GM19468 (cell line): Measurements from ENCODE around the gene MVD.
A peak's percentile ranks its signal among the peaks of the same experiment; 100 is the strongest.
"Not testable (repeated sequence)": the region's sequence is repeated elsewhere in the genome, so short reads cannot be mapped to it uniquely, and the experiment has no call there.

Experiments used
- ATAC-seq: cut with Tn5 transposase; IDR thresholded peaks from one replicate; pipeline ENCODE4 v1.9.1; 2021; ENCODE audit warnings: mild to moderate bottlenecking, moderate library complexity, moderate number of reproducible peaks; ENCODE audit not compliant: unreplicated experiment; ENCODE audit errors: extremely low read depth

MVD gene

DNA sequence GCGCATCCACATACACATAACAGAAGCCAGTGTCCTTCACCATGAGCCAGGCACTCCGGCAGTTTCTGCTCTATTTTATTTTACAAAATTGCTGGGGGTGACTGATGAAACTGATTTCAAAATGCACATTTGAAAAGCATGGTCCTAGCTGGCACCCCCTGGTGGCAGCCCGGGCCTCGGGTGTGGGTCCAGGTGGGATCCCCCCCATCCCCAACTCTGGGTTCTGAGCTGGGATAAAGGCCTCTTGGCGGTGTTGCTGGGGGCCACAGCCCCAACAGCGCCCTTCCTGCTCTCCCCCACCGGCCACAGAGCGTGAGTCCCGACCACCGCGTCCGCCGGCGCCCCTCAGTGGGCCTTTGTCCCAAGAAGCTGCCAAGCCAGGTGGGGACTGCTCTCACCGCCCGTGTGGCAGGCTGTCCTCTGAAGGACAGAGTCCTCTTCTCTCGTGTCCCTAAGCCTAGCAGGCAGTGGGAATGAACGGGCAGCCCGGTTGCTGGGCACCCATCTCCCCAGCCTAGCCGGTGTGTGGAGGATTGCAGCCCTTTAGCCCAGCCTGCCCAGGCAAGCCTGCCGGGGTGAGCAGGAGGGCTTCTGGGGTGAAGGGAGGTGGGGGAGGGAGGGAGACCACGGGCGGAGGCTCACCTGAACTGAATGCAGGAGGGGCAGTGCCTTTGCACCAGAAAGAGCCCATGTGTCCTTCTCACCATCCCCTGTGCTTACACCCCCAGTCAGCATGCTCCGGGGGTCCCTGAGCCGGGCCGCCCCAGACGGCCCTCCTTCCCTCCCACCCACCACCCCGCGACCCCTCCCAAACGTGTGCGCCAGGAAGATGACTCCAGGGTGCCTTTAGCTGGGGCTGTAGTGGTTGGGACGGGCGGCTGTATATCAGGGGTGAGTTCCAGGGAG lies 22.5 kb upstream of the MVD start:
- no peak for ATAC-seq

DNA sequence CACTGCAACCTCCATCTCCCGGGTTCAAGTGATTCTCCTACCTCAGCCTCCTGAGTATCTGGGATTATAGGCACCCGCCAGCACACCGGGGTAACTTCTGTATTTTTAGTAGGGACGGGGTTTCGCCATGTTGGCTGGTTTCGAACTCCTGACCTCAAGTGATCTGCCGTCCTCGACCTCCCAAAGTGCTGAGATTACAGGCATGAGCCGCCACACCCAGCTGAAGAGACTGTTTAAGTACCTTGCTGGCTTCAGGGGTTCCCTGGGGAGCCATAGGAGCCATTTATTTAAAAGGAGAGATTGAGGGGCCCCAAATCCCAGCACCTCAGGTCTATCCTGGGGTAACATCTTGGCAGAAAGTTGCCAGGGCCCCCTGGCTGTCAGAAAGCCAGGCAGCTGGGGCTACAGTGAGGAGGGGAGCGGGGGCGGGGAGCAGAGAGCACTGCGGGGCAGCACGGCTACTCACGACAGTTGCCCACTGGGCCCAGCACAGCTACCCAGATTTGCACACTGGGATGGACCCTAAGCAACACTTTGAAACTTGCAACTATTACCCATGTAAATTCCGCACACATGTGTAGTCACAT lies 21.8 kb upstream of the MVD start:
- no peak for ATAC-seq

DNA sequence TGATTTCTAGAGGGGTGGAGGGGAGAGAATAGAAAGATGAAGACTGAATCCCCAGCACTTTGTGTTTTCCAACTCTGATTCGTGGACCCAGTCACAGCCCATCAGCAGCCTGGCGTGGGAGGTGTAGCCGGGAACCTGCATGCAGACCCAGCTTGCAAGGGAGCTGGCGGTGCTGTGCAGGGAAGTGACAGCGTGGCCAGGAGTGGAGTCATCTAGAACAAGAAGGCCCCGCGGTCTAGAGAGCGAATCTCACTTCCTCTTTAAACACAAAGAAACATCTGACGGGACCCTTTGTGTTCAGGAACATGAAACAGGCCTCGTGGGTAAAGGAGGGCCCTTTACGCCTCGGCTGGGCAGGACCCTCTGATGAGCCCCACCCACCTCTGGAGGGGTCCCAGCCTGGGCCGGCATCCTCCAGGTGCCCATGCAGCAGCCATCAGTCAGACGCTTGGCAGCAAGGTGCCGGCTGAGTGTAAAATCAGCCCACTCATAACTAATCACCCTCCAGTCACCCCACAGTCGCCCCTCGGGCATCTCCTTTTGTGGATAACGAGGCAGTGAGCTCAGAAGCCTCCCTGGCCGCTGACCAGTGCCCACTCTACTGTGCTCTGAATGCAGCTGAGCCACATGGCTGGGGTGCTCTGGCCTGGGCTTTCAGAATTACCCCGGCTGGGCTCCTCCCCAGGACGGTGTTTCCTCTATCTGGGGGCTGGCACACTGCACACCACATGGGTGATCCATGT lies 19.0 kb upstream of the MVD start:
- peak; percentile 44 for ATAC-seq

DNA sequence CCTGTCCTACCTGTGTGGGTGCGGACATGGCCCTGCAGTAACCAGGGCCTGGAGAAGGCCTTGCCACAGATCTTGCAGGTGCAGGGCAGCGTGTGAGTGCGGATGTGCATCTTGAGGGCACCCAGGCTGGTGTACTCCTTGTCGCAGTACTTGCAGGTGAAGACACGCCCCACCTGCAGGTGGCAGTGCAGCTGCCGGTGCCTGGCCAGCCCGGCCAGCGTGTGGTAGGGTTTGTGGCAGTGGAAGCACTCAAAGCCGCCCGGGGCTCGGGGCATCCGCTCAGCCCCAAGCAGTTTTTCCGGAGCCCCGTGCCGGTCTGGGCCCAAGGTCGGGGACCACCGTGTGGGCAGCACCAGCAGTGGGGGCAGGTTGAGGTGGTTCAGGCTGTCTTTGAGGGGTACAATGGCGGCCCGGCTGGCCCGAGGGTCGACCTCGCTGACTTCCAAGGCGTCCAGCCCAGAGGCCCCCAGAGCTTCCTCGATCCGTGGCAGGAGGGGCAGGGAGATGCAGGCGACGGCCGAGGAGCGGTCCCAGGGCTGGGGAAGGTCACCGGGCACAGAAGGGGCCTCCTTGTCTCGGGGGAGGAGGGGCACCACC lies 18.3 kb upstream of the MVD start:
- ATAC-seq: no peak

DNA sequence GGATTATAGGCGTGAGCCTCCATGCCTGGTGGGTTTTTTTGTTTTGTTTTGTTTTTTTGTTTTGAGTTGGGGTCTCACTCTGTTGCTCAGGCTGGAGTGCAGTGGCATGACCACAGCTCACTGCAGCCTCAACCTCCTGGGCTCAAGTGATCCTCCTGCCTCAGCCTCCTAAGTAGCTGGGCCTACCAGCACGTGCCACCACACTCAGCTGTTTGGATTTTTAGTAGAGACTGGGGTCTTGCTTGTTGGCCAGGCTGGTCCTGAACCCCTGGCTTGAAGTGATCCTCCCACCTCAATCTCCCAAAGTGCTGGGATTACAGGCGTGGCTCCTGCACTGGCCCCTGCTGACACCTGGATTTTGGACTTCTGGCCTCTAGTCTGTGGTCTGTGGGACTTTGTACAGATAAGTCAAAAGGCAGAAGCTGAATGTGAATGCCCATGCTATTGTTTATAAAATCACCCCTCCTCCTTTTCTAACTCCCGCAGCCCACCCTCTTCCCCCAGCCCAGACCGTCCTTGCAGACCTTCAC lies 17.7 kb upstream of the MVD start:
- ATAC-seq: no peak

DNA sequence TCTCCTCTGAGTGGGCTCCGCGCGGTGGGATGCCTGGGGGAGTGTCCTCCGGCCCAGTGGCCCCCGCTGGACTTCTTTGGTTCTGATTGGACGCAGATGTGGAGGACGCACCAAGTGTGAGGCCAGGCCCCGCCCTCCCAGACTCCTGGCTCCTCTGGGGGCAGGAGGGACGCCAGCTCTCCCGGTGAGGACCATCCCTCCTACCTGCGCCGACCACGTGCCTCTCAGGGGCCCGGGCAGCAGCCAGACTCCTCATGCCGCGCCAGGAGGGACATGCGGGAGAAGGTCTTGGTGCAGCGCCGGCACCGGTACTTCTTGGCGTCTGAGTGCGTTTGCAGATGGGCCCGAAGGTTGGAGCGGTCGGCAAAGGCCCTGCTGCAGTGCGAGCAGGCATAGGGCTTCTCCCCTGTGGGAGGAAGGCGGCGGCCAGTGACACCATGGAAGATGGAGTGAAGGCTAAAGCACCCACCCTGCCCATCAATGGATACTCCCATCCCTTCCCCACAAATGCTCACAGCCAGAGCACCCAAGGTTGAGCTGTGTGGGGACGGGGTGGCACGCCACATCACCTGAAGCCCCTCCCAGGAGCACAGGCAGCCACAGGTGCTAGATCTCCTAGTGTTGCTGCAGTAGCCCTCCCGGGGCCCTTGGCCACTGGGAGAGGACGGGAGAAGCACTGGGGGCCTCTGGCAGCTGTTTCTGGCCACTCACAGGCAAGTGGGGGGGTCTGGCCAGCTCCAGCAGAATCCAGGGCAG lies 15.5 kb upstream of the MVD start:
- ATAC-seq: no peak

DNA sequence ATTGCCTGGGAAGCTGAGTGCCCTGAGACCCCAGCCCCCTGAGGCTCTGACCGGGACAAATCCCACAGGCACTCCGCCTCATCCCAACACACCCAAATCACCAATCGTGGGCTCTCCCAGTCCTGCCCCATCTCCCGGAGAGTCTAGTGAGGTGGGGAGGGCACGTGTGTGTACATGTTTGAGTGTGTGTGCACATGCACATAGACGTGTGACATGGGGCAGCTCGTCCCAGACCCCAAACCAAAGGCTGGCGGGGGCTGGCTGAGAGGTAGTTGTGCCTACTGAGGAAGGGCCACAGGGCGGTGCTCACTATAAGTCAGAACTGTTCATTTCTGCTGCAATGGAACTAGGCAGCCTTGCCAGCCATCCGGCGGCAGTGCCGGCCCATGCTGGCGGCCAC lies 14.8 kb upstream of the MVD start:
- ATAC-seq: no peak

DNA sequence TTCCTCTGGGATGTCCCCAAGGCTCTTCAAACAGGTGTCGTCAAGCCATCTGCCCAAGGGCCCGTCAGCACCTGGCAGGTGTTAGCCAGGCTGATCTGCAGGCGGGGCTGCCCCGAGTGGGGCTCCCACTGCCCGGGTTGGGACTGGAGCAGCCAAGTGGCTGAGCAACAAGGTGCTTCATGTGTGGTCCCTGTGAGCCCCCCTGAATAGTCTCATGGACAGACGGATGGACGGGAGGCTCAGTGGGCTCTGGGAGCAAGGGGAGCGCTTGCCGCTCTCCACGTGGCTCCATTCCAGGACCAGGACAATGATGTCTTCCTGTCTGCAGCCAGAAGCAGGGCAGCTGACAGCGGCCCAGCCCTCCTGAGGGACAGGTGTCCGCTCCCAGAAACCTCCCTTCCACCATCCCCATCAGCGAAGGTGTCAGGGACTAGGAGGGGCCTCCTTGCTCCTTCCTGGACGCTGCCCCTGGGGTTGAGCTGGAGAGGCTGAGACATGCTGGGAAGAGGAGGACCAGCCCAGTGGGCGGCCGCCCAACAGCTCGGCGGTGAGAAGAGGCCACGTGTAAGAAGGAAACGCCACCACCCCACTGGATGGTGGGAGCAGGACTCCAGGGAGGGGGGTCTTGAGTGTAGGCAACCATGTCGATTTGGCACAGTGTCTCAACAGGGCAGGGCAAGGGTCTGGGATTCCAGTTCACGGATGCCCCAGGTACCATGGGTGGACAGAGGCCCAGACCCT lies 13.8 kb upstream of the MVD start:
- no peak for ATAC-seq

DNA sequence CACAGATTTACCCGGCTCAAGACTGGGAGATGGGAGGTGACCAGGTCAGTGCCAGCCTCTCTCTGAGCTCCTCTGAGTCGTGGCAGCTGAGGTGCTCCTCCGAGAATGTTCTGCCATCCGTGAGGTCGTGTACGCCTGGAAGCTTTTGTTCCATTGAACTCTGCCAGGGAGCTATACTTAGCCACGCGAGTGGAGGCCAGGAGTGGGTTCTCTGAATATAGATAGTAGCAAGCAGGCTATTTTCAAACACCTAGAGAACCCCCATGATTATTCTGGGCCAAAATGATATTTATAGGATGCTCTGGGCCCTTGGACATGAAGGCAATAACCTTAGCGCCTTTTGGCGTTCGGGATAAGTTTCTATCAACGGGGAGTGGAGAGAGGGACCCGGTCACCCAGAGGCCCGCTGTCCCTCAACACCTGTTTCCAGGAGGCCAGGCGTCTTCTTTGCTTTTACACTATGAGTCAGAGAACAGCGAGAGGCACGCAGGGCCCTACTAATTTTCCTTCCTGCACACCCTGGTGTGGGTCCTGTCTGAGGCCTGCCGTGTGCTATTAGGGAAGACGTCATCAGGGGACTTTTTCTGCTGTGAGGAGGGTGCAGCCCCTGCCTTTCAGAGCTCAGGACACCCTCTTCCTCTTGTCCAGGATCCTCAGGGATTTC lies 11.0 kb upstream of the MVD start:
- ATAC-seq: no peak

DNA sequence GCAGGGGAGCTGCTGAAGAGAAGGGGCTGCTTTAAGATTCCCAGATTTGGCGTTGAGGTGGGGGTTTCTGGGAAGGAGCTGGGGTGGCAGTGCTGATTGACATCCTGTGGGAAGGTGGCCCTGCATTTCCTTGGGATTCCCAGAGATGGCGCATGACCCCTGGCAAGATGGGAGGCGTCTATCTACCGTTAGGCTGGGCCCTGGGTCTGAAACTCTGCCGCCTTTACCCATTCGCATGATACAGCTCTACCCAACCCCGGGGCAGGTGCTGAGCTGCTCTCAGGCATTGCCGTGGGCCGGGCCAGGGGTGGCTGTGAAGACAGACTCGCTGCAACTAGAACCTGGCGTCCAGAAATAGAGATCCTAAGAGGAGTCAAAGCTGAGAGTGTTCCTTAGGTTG lies 9.9 kb upstream of the MVD start:
- no peak for ATAC-seq

DNA sequence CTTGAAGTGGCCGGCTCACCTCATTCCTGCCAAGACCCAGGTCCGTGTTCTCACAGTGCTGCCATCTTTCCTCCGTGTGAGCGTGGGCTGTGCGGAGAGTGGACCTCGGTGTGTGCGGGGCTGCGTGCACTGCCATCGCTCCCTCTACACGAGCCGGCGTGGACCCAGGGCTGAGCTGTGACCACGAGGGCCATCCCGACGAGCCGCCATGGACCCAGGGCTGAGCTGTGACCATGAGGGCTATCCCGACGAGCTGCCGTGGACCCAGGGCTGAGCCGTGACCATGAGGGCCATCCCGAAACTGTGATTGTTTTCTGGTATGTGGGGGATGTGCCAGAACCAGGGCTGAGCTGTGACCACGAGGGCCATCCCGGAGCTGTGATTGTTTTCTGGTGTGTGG lies 8.9 kb upstream of the MVD start:
- no peak for ATAC-seq

DNA sequence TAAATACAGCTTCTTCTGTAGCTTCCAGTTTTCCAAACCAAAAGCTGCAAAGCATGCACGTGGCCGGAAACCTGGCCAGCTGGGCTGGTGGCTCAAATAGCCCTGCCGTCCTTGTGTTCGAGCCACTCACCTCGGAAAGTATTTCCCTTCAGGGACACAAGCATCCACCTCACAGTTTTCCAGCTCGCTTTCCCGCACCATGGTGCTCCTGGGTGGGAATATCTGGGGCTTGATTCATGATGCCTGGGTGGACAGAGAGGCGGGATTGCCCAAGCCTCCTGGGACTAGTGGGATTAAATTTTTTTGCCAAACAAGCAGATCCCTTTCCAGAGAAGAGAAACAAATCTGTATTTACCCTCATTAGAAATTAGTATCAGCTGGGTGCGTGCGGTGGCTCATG lies 7.1 kb upstream of the MVD start:
- ATAC-seq: no peak

DNA sequence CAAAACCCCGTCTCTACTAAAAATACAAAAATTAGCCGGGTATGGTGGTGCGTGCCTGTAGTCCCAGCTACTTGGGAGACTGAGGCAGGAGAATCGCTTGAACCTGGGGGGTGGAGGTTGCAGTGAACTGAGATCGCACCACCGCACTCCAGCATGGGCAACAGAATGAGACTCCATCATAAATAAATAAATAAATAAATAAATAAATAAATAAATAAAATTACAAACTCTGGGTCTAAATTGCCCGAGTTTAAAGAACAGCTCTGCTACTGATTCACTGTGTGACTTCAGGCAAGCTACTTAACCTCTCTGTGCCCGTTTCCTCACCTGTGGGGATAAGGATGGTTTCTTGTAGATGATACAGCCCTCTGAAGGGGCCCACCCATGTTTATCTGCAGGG lies 6.6 kb upstream of the MVD start:
- not testable (repeated sequence) for ATAC-seq

DNA sequence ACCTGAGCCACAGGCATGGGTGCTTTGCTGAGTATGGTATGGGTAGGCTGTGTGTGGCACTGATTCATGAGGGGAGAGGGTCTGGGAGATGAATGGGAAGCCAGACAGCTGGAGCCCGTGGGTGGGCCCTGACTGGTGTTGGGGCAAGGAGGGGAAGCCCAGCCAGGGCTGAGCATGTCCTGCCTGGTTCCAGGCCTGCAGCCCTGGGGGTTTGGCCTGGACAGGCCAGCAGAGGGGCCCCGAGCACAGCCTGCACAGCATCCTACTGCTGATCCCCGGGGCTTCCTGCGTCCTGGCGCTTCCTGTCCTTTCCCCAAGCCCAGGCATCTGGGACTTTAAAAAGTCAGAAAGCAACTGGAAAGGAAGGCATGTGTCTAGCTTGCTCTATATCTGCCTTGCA lies 4.6 kb upstream of the MVD start:
- ATAC-seq: no peak

DNA sequence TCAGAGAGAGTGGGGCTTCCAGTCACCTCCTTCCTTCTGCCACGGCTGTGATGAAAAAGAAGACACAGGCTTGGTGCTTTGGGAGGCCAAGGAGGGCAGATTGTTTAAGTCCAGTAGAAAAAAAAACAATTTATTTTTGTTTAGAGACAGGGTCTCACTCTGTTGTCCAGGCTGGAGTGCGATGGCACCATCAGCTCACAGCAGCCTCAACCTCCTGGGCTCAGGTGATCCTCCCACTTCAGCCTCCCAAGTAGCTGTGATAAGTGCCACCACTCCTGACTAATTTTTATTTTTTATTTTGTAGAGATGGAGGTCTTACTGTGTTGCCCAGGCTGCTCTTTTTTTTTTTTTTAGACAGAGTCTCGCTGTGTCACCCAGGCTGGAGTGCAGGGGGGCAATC lies 2.7 kb upstream of the MVD start:
- no peak for ATAC-seq

DNA sequence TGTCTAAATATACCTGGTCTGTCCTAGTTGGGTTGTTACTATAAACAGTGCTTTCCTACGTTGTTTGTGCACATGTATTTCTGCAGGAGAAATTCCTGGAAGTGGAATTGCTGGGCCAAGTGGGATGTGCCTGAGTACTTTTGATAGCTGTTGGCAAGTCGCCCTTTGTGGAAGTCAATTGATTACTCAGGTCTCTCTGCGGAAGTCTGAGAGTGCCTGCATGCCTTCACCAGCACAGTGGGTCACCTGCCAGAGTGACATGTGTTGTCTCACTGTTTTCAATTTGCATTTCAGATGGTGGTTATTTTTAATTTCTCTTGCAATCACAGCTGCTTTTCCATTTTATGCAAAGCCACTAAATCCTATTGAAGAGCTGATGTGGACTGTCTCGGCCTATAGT lies 2.3 kb upstream of the MVD start:
- no peak for ATAC-seq

DNA sequence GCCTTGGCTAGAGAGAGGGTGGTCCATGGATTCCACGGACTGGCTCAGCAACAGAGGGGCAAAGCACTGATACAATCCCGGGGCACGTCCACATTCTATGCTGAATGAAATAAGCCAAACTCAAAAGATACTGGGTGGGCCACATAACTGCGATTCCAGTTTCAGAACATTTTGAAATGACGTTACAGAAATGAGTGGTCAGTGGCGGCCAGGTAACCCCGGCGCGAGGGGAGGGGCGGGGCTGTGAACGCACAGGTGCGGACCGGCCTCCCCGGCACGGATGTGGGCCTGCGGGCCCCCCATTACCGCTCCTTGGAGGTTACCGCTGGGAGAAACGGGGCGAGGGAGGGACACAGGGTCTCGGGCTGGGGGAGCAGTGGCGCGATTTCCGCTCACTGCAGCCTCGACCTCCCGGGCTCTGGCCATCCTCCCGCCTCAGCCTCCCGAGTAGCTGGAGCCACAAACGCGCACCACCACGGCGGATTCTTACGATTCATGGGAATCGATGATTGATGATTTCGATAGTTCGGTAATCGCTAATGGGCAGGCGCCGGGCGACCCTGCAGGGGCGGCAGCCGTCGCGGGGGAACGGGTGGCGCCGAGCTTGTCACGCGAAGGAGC lies 559 bp downstream of the MVD start:
- no peak for ATAC-seq

DNA sequence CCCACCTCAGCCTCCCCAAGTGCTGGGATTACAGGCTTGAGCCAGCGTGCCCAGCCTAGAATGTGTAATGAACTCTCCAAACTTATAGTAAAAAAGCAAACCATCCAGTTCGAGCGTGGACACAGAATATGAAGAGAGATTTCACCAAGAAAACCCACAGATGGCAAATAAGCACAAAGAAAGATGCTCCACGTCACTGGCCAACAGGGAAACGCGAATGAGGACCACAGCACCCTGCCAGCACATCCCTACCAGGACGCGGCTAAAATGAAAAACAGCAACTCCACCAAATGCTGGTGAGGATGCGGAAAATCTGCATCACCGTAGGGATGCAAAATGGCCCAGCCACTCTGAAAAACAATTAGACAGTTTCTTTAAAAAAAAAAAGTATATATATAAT lies 1.4 kb downstream of the MVD start:
- ATAC-seq: no peak
